Esophagus muscularis mucosa (tissue), 4 donors: ENCODE results near the gene C1QTNF7. TPM values are rescaled to one million over a fixed set of nuclear protein-coding genes. Genes with fewer than 3 reads are reported as not detected.
A peak's percentile ranks its signal among the peaks of the same experiment; 100 is the strongest.

Source experiments
- DNase-seq: peaks from one replicate; pipeline ENCODE4 v3.0.0-alpha.2; 2017; ENCODE audit errors: extremely low spot score
- H3K27ac ChIP-seq, 4 donors: fragments of 200-600 bp; sonication (generic); replicated peaks in 1 of 4; 1 replicate in 3 of 4; 2 replicates in 1 of 4; pipeline ENCODE4 v1.5.1; 2016 to 2019; ENCODE audit warnings: mild to moderate bottlenecking in 1 of 4
- H3K27me3 ChIP-seq, 4 donors: fragments of 200-600 bp; sonication (generic); one replicate each; pipeline versions ENCODE4 v1.5.1 to v1.6.0; 2016 to 2019
- H3K36me3 ChIP-seq, 4 donors: fragments of 200-600 bp; sonication (generic); one replicate each; pipeline ENCODE4 v1.5.1; 2016 to 2019
- H3K4me1 ChIP-seq, 4 donors: fragments of 200-600 bp; sonication (generic); one replicate each; pipeline ENCODE4 v1.5.1; 2016 to 2019
- H3K4me3 ChIP-seq, 4 donors: fragments of 200-600 bp; sonication (generic); 1 replicate in 2 of 4; 2 replicates in 2 of 4; pipeline ENCODE4 v1.5.1; 2016 to 2019; ENCODE audit warnings: mild to moderate bottlenecking in 4 of 4, moderate library complexity in 1 of 4
- H3K9me3 ChIP-seq, 4 donors: fragments of 200-600 bp; sonication (generic); 1 replicate in 3 of 4; 2 replicates in 1 of 4; pipeline ENCODE4 v1.5.1; 2016 to 2019
- EP300 ChIP-seq: sonication (generic); formaldehyde crosslinking; IDR thresholded peaks from one replicate; pipeline ENCODE4 v1.6.1; 2017; ENCODE audit warnings: antibody characterized with exemption
- POLR2A ChIP-seq: fragments of 450-650 bp; IDR thresholded peaks from one replicate; pipeline ENCODE4 v1.6.1; 2017; ENCODE audit warnings: antibody characterized with exemption, moderate library complexity, mild to moderate bottlenecking, low read depth
- POLR2AphosphoS5 ChIP-seq, 2 donors: sonication (generic); formaldehyde crosslinking; IDR thresholded peaks; one replicate each; pipeline ENCODE4 v1.6.1; 2017; ENCODE audit warnings: antibody characterized with exemption in 2 of 2
- WGBS: methylation state at CpG from one replicate; pipeline ENCODE4 v1.1.5; 2018; 5-methylcytosine and 5-hydroxymethylcytosine counted together
- intact Hi-C: fragments of 100-400 bp; cut with DNase I; formaldehyde crosslinking; loops from one replicate; pipeline ENCODE4 v1.15.1; 2023
- total RNA-seq, 4 donors: library from RNA; depleted of rRNA; stranded (reverse); fragments of >200 nt; gene quantifications; one replicate each; pipeline versions ENCODE4 v1.1.0 to v1.2.1, GENCODE V29; 2016
- TF ChIP-seq, protein P1 (sequence below), 3 experiments: fragments of 200-600 bp in 2 of 3; fragments of 450-650 bp in 1 of 3; sonication (generic) in 2 of 3; IDR thresholded peaks; one replicate each; pipeline ENCODE4 v1.5.1; 2017 to 2019; ENCODE audit warnings: antibody characterized with exemption in 3 of 3, mild to moderate bottlenecking in 2 of 3, moderate library complexity in 1 of 3

Gene C1QTNF7
- total RNA-seq, 4 donors from 2014 or later, result 15.7 to 41.9 (median 26.0) TPM

DNA sequence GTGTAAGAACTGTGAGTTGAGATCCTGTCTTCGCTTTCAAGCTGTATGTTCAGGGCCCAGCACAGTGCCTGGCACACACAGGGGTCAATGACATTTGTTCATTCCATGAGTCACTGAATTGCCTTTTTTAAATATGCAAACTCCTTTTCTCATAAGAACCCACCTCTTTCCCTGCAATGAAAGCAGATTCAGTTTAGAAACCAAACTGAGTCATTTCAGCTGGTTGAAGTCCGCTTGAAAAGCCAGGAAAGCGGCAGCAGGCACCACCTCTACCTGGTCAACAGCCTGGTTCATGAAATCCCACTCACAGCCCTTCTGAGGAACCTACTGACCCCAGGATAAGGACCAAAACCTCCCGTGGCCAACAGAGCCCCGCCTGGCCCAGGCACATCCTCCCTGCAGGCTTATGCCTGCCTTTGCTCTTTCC, 4.5 kb upstream of the C1QTNF7 start:
- intact Hi-C loops, result no loop called here
- Histone ChIP-seq H3K27ac (peak overlapping the region; percentile 29 to 62 (median 46)), H3K4me3 (no peak overlapping the region), H3K27me3 (no peaks in the 10 kb centered on the region), H3K9me3 (no peaks in the 10 kb centered on the region), H3K4me1 (peaks cover 5 to 60% (median 51%) of the 10 kb centered on the region in 4 donors), H3K36me3 (no peaks in the 10 kb centered on the region)
- TF ChIP-seq POLR2A (no peak), EP300 (no peak), POLR2AphosphoS5 (IDR thresholded peaks at IDR 0.05) (no peak)
- TF ChIP-seq, protein P1, sequence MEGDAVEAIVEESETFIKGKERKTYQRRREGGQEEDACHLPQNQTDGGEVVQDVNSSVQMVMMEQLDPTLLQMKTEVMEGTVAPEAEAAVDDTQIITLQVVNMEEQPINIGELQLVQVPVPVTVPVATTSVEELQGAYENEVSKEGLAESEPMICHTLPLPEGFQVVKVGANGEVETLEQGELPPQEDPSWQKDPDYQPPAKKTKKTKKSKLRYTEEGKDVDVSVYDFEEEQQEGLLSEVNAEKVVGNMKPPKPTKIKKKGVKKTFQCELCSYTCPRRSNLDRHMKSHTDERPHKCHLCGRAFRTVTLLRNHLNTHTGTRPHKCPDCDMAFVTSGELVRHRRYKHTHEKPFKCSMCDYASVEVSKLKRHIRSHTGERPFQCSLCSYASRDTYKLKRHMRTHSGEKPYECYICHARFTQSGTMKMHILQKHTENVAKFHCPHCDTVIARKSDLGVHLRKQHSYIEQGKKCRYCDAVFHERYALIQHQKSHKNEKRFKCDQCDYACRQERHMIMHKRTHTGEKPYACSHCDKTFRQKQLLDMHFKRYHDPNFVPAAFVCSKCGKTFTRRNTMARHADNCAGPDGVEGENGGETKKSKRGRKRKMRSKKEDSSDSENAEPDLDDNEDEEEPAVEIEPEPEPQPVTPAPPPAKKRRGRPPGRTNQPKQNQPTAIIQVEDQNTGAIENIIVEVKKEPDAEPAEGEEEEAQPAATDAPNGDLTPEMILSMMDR (IDR thresholded peaks at IDR 0.05), result no peak
- DNase-seq, result peak; percentile 85
- WGBS, result 80% methylated on average over 5 of the region's 5 CpGs

DNA sequence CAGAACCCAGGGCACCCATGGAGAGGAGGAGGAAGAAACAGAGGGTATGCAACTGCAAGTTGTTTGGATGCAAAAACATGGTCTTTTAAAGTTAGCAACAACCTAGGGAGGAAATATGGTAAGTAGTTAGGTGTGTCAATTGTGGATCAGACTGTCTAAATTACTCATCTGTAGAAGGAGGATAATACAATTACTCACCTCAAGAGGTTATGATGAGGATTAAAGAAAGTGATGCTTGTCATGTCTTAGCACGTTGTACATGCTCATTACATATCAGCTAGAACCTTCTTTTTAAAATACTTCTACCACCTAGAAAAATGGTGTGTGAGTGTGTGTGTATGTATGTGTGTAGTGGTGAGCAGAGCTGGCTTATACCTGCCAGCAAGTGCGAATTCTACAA, 2.3 kb upstream of the C1QTNF7 start:
- Histone ChIP-seq H3K4me3 (peak overlapping the region in 1 of 4 donors; percentile 3), H3K4me1 (peaks cover 0 to 51% (median 39%) of the 10 kb centered on the region in 4 donors), H3K9me3 (no peaks in the 10 kb centered on the region), H3K27ac (peak overlapping the region in 2 of 4 donors; percentile 2 to 68), H3K27me3 (no peaks in the 10 kb centered on the region), H3K36me3 (no peaks in the 10 kb centered on the region)
- no peak for DNase-seq
- intact Hi-C loops, result no loop called here
- 84% methylated on average over 2 of the region's 2 CpGs for WGBS
- TF ChIP-seq POLR2AphosphoS5 (IDR thresholded peaks at IDR 0.05), result no peak

DNA sequence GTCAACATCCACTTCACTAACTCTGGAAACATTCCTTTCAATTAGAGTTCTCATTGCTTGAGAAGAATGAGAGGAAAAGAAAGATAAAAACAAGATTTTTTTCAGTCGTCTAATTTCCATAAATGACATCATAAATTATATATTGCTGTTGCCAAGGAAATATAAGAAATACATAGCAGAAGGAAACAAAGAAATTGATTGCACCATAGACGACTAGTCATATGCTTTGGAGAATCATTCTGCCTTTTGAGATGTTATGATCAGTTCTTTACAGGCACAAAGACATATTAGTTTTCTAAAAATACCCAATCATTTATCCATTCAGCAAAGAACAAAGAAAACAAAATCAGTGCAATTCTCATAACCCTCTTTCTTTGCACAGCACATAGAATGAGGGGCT, 672 bp upstream of the C1QTNF7 start:
- intact Hi-C loops, result no loop called here
- Histone ChIP-seq H3K27ac (peak overlapping the region; percentile 57 to 75 (median 66)), H3K27me3 (no peaks in the 10 kb centered on the region), H3K36me3 (no peaks in the 10 kb centered on the region), H3K4me1 (peaks cover 0 to 39% (median 31%) of the 10 kb centered on the region in 4 donors), H3K4me3 (peak overlapping the region in 3 of 4 donors; percentile 11 to 46 (median 32)), H3K9me3 (no peaks in the 10 kb centered on the region)
- DNase-seq, result no peak
- 42% methylated on average over 2 of the region's 2 CpGs for WGBS
- TF ChIP-seq, protein P1 (IDR thresholded peaks at IDR 0.05), result no peak
- TF ChIP-seq POLR2A (no peak), POLR2AphosphoS5 (IDR thresholded peaks at IDR 0.05) (no peak), EP300 (no peak)

DNA sequence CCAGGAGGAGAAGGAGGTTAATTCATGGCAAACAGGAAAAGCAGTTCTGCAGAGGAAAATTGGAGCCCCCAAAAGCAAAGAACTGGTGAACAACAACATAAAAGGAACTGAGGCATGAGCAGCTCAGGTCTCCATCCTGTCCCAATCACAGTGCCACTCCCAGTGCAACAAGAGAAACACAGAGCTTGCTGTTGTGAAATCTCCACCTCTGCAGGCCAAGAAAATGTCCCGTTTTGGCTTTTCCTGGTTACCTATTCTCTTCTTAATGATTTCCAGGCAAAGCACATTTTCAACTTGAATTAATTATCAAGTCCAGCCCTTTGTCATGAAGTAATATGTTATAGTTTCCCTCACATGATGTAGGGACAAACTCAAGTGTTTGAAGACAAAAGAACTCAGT, 778 bp downstream of the C1QTNF7 start:
- Histone ChIP-seq H3K9me3 (no peaks in the 10 kb centered on the region), H3K36me3 (no peaks in the 10 kb centered on the region), H3K27ac (peak overlapping the region; percentile 57 to 75 (median 66)), H3K27me3 (no peaks in the 10 kb centered on the region), H3K4me3 (peak overlapping the region in 3 of 4 donors; percentile 11 to 46 (median 32)), H3K4me1 (peaks cover 0 to 40% (median 31%) of the 10 kb centered on the region in 4 donors)
- 82% methylated on average over 1 of the region's 1 CpG for WGBS
- intact Hi-C loops, result no loop called here
- DNase-seq, result peak; percentile 85
- TF ChIP-seq EP300 (no peak), POLR2AphosphoS5 (IDR thresholded peaks at IDR 0.05) (peak; percentile 54 to 59), POLR2A (no peak)
- TF ChIP-seq, protein P1 (IDR thresholded peaks at IDR 0.05), result no peak

DNA sequence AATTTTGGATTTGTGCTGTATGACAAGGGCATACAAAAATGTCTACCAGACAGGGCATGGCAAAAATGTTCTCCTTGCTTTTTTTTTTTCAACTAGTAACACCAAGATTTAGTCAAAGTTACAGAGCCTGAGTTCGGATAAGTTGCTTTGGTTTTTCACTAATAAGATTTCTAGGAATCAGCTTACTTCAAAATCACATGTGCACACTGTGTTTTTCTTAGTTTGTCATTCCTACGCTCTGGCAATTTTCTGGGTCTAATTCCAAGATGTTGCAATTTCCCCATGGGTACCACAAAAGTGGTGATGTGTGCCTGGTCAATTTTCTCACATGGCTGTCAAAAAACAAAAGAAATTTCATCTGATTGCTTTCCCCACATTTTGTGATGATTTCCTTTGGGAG, 6.3 kb downstream of the C1QTNF7 start:
- H3K27me3 ChIP-seq, result no peaks in the 10 kb centered on the region
- DNase-seq, result peak; percentile 24
- H3K4me1 ChIP-seq, result peaks cover 0 to 31% (median 21%) of the 10 kb centered on the region in 4 donors
- TF ChIP-seq EP300, result no peak
- TF ChIP-seq, protein P1 (IDR thresholded peaks at IDR 0.05), result no peak
- no peak for TF ChIP-seq POLR2A
- TF ChIP-seq POLR2AphosphoS5 (IDR thresholded peaks at IDR 0.05), result no peak
- intact Hi-C loops, result no loop called here
- no peak overlapping the region for H3K27ac ChIP-seq
- 85% methylated on average over 2 of the region's 2 CpGs for WGBS
- H3K36me3 ChIP-seq, result no peaks in the 10 kb centered on the region
- H3K9me3 ChIP-seq, result no peaks in the 10 kb centered on the region
- H3K4me3 ChIP-seq, result no peak overlapping the region
